ENCODE measurements around the gene TMEM63C.

The TMEM63C gene

DNA sequence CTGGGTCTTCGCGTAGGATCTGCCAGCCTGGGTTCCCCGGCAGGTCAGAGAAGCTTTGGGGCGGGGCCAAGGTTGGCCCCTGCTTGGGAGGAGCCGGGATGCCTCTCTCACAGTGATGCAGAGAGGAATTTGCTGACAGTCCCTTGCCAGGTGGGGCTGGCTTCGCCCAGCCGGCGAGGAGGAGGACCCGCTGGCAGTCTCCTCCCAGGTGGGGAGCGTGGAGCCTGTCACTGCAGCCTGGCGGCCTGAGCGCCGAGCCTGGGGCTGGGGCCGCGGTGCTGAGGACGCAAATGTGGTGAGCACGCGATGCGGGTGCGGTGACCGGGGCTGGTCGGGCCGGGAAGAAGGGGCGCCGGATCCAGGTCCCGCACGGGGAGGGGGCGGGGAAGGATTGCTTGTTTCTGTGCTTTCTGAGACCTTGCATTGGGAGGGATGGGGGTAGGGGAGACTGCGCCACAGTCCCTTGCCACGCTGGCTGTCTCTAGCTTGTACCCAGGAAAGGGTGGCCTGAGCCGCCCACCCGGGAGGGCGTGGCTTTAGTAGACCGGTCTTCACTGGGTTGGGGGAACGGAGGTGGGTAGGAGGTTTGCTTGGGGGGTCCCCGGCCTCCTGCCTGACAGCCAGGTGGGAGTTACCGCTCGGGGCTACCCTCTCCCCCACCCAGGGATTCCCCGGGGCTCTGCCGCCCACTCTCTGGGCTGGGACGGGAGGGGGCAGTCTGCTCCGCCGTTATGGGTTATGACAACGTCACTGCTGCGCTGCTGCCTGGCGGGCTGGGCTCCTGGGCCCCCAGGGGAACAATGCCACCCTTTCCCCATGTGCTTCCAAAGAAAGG, at the start of gene TMEM63C:
TMEM63C (plus strand) TSS at position 196 of the 835 bp plus-strand sequence. CDS start 37,016 bp downstream, outside the sequence.
- peak in 1 of 2 donors; percentile 70 for DNase-seq (ENCODE audit: extremely low read depth in 1 of 2, low read depth in 1 of 2)

- DNase-seq (ENCODE audit: extremely low read depth in 1 of 2, low read depth in 1 of 2), result no peak
Measured at GRCh38 chr14:77131871-77132486, 49.6 kb upstream of the TMEM63C start.

GRCh38 chr14:77133720-77134338, 47.8 kb upstream of the TMEM63C start:
- peak in 1 of 2 donors; percentile 40 for DNase-seq (ENCODE audit: extremely low read depth in 1 of 2, low read depth in 1 of 2)

DNA sequence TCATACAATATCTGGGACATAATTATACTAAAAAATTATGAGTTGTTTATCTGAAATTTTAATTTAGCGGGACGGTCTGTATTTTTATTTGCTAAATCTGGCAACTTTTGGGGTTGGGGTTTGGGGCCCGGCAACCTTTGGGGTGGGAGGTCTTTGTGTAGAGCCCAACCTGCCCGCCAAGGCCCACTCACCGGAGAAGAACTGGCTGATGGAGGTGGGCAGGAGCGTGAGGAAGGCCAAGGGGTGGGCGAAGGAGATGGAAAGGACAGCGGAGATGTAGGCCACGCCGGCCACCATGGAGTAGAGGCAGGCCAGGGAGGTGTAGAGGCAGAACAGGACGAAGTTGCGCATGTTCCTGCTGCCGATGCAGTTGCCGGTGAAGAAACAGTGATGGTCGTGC, 42.6 kb upstream of the TMEM63C start:
- DNase-seq (ENCODE audit: extremely low read depth in 1 of 2, low read depth in 1 of 2), result no peak

DNA sequence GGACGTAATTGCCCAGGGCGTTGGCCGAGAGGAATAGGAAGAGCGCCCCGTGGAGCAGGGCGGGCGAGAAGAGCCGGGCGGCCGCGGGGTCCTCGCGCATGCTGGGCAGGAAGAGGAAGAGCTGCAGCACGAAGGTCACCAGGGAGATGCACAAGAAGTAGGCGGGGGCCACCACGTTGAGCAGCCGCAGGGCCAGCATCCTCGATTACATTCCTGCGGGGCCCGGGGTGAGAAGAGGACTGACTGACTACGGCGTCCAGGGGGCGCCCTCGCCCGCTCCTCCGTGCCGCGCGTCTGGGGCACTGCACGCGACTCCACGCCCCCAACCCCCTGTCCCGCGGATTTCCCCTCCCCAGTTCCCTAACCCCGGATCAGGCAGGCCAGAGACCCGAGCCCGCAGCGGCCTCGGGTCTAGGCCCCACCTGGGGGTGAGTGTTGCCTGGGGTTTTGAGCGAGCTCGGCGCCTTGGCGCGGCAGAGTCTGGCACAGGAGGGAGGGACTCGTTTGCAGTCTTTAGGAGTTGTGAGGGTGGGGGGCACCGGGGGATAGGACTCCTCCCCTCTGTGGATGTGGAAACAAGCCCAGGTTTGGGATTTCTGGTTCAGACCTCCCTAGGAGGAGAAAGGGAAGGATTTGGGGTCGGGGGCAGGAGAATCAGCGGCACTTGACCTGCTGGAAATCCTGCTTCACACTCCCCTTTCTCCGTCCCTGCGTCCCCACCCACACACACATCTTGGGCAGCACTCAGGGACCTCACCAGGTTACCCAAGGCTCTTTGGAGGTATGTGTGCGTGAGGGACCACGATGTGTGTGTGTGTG, 41.8 kb upstream of the TMEM63C start:
- DNase-seq (ENCODE audit: extremely low read depth in 1 of 2, low read depth in 1 of 2), result peak in 1 of 2 donors; percentile 30

GRCh38 chr14:77140359-77141213, 41.0 kb upstream of the TMEM63C start:
- no peak for DNase-seq (ENCODE audit: extremely low read depth in 1 of 2, low read depth in 1 of 2)

- DNase-seq (ENCODE audit: extremely low read depth in 1 of 2, low read depth in 1 of 2), result no peak
Measured at GRCh38 chr14:77141214-77142004, 40.2 kb upstream of the TMEM63C start, which contains the start of gene ZDHHC22. TSS of gene ZDHHC22 (minus strand) at chr14:77141791. CDS start at chr14:77139738, 2,053 bp downstream.

GRCh38 chr14:77142005-77142800, 39.4 kb upstream of the TMEM63C start:
- DNase-seq (ENCODE audit: extremely low read depth in 1 of 2, low read depth in 1 of 2), result no peak

DNA sequence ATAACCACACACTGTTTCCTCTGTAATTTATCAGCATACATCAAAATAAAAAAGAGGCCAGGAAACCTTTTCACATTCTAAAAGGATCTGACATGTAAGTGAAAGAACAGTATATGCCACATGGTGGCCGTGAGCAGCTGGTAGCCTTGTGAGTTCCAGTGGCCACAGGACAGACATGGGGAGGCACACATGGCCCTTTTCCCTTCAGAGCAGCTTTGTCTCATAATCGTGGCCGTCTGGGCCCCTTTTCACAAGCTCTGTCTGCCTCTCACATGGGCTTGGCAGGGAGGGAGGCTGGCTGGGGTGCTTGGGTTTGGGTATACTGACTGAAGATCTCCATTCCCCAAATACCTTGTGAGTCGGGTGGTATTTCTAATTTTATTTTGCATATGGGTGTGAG, 38.5 kb upstream of the TMEM63C start:
- DNase-seq (ENCODE audit: extremely low read depth in 1 of 2, low read depth in 1 of 2), result no peak

DNA sequence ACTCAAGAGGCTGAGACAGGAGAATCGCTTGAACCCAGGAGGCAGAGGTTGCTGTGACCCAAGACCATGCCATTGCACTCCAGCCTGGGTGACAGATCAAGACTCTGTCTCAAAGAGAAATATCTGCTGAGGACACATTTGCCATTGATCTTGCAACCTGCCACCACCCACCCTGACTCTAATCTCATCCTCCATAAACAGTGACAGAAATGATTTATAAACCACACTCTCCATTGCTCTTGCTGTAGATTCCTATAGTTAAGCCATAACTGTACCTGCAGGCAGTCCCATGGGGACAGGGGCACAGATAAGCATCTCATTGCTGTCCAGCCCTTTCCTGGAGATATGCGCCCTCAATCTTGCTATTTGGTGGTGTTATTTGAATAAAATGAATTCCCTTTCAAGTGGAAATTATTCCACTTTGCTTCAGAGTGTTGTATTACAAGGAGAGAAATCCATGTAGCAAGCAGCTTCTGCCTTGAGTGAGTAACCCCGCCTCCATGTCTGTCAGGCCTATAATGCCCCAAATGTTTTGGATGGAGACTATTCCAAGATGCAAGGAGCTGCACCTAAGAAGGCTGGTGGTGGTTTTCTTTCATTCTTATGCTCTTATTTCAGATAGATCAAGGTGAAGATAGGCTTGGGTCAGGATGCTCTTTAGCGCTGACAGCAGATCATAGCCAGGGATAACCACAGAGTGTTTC, 37.0 kb upstream of the TMEM63C start:
- DNase-seq (ENCODE audit: extremely low read depth in 1 of 2, low read depth in 1 of 2), result no peak

DNA sequence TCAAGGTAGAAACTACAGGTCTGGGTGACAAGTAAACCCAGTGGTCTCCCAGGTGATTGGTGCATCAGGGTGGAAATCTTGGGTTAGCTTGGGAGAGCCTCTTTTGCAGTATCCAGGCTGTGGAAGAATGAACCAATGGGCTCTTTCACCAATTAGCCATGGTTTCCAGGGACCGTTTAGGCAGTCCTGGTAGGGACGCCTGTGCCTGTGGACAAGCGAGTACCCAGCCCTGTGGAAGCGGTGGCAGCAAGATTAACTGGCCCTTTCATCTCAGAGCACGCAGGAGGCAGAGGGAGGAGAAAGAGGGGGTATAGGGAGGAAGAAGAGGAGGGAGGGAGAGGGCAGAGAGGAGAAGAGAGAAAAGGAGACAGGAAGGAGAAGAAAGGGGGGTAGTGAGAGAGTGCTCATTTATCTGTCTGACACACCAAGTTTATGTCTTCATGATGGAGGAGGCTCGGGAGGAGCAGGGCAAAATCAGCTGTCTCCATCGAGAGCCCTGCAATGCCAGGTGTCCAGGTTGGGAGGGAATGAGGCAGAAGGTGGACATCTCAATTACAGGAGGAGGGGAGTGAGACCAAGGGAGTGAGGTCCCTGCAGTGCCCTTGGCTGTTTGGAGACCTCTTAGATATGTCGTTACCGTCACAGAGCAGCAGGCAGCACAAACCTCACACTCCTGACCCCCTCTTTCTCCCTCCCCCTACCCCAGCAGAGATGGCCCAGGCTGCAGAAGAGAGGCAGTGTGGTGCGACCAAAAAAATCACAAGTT, 35.4 kb upstream of the TMEM63C start:
- DNase-seq (ENCODE audit: extremely low read depth in 1 of 2, low read depth in 1 of 2), result no peak

DNA sequence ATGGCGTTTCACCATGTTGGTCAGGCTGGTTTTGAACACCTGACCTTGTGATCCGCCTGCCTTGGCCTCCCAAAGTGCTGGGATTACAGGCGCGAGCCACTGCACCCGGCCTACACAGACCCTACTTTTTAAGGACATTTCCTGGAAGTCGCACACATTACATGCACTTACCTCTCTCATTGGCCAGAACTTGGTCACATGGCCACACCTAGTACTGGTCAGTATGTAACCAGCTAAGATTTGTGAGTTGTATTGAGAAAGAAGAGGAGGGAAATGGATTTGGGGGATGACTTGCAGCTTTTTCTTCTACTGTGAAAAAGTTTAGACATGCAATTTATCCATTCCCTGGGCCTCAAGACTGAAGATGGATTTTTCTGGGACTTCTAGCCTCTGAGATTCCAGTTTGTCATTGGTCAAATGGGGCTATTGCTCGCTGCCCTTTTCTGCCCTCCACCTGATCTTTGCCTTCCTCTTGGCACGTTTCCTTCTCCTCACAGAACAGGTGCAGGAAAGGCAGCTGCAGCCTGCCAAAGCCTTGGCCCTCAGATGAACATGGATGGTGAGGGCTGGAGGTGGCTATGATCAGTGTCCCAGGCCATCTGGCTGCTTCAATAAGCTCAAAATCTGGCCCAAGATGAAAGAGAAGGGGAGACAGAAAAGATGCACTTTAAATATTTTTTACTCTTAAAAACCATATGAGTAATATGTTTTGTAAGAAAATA, 32.9 kb upstream of the TMEM63C start:
- DNase-seq (ENCODE audit: extremely low read depth in 1 of 2, low read depth in 1 of 2), result no peak

DNA sequence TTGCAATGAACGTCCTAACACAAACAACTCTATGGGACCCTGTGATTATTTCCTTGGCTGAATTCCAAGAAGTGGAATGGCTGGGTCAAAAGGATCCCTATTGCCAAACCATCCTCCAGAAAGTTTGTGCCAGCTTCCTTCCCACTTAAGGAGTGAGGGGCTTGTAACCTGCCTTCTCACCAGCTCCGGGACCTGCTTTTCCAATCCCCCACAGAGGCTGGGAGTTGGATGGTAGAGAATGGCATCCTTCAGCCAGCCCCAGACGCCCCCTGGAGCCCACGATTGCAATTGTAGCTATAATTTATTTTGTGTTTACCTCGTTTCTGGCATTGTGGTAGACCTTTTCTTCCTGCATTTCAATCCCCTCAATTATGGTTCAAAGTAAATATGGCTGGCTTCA, 30.4 kb upstream of the TMEM63C start:
- DNase-seq (ENCODE audit: extremely low read depth in 1 of 2, low read depth in 1 of 2), result no peak

DNA sequence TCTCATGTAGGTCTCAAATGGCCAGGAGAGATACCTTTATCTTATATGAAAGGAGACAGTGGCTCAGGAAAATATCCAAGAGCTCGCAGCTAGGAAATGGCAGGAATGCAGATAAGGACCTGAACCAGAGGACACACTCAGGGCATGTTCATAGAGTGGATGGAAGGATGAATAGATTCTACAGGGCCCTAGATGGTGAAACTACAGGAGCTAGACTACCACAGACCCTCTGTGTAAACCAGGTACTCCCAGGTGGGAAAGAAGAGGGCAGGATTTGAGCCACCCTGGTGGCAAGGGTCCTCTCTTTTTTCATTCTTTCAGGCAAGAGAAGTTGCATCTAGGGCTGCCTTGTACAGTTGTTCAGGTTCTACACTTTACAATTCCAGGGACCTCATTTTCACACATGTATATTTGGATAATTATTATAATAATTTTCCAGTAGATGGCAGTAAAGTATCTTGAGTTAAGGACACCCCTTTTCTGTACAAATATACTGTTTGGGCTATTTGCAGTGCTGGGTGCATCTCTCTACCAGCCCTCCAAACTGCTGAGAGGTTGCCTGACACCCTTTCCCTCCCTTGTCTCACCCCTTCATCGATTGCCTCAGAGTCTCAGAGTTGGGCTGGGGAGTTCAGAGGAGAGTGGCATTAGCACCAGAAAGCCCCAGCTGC, 29.5 kb upstream of the TMEM63C start:
- no peak for DNase-seq (ENCODE audit: extremely low read depth in 1 of 2, low read depth in 1 of 2)

DNA sequence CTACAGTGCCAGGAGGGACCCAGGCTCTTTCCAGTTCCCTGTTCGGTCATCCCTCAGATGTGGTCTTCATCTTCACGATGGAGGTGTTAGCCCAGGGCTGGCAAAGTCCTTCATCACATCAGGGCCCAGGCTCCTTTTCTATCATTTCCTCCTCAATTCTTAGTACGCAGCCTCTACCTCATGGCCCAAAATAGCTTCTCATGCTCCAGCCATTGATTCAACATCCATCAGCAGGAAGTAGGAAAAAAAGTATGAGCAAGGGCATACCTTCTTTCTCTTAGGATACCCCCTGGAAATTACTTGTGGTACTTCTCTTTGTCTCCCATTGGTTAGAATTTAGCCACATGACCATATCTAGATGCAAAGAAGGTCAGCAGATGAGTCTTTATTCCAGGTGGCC, 27.8 kb upstream of the TMEM63C start:
- DNase-seq (ENCODE audit: extremely low read depth in 1 of 2, low read depth in 1 of 2), result no peak

GRCh38 chr14:77154421-77154820, 27.2 kb upstream of the TMEM63C start:
- DNase-seq (ENCODE audit: extremely low read depth in 1 of 2, low read depth in 1 of 2), result no peak
